ENCODE measurements around the gene VDAC2.

DNA sequence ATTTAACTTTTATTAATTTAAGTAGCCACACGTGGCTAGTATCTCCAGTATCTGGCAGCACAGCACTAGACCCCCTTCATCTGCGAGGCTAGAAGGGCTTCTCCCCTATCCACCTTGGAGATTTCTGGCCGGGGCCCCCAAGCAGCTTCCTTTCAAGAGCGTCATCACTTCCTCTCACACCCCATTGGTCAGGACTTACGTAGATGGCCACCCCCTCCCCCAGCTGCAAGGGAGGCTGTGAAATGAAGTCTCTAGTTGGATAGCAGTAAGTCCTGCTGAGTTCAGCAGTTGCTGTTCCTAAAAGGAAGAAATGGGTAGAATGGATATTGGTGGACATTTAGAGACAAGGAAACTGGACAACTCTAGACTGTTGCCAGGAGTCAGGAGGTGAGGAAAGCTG lies 59.0 kb downstream of the VDAC2 start:
- TF ChIP-seq ZIC2 (tag by site-specific recombination; IDR thresholded peaks at IDR 0.05): no peak
- no peak for TF ChIP-seq YY1 (tag by site-specific recombination; IDR thresholded peaks at IDR 0.05)
- TF ChIP-seq KLF1 (tag by site-specific recombination; IDR thresholded peaks at IDR 0.05): no peak
- TF ChIP-seq, protein P1, sequence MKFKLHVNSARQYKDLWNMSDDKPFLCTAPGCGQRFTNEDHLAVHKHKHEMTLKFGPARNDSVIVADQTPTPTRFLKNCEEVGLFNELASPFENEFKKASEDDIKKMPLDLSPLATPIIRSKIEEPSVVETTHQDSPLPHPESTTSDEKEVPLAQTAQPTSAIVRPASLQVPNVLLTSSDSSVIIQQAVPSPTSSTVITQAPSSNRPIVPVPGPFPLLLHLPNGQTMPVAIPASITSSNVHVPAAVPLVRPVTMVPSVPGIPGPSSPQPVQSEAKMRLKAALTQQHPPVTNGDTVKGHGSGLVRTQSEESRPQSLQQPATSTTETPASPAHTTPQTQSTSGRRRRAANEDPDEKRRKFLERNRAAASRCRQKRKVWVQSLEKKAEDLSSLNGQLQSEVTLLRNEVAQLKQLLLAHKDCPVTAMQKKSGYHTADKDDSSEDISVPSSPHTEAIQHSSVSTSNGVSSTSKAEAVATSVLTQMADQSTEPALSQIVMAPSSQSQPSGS (tag by site-specific recombination; IDR thresholded peaks at IDR 0.05; ENCODE audit: low read depth): no peak
- TF ChIP-seq, protein P2, sequence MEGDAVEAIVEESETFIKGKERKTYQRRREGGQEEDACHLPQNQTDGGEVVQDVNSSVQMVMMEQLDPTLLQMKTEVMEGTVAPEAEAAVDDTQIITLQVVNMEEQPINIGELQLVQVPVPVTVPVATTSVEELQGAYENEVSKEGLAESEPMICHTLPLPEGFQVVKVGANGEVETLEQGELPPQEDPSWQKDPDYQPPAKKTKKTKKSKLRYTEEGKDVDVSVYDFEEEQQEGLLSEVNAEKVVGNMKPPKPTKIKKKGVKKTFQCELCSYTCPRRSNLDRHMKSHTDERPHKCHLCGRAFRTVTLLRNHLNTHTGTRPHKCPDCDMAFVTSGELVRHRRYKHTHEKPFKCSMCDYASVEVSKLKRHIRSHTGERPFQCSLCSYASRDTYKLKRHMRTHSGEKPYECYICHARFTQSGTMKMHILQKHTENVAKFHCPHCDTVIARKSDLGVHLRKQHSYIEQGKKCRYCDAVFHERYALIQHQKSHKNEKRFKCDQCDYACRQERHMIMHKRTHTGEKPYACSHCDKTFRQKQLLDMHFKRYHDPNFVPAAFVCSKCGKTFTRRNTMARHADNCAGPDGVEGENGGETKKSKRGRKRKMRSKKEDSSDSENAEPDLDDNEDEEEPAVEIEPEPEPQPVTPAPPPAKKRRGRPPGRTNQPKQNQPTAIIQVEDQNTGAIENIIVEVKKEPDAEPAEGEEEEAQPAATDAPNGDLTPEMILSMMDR (tag by site-specific recombination; IDR thresholded peaks at IDR 0.05): no peak
- TF ChIP-seq ZNF2 (tag by site-specific recombination; IDR thresholded peaks at IDR 0.05): no peak
